ENCODE data around the gene TSLP.

Gene TSLP

DNA sequence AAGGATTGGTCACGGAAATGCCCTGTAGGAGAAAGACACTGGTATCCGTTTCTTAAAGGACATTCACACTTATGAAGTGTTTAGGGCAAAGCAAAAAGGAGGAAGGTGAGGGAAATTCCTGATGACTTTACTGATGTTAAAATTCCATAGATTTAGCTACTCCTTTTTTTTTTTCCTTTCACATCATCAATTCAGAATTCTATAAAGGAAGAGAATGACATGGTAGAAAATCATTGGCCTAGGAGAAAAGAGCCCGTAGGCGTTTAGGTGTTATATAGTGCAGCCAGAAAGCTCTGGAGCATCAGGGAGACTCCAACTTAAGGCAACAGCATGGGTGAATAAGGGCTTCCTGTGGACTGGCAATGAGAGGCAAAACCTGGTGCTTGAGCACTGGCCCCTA is at the start of gene TSLP:
Gene TSLP (plus strand): TSS at position 301 of the 400 bp plus-strand sequence. CDS start 178 bp downstream, outside the sequence.
- no peak within 1 kb of the TSS for H3K27ac Mint-ChIP-seq

DNA sequence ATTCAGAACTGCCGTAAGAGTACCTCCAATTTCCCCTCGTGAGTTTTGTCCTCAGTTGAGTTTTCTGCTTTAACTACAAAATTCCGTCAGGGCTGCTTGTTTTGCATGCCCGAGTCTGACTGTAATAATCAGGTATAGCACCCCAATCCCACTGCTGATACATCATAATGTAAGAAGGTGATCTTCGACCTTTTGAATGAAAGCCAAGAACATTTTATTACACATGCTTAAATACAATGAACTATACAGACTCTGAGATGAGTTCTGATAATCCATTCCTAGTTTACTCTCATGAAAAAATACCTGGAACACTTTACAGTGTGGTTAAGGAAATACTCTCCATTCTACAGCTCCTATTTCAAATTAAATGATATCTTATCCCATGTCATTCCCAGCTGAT is 49.2 kb upstream of the TSLP start:
- Mint-ChIP-seq H3K27me3 (peaks cover 5% of the 10 kb centered on the region), H3K4me1 (ENCODE audit: low read depth) (no peaks in the 10 kb centered on the region), H3K27ac (no peak overlapping the region), H3K9me3 (no peaks in the 10 kb centered on the region), H3K4me3 (no peak overlapping the region), H3K36me3 (ENCODE audit: low read depth) (no peaks in the 10 kb centered on the region)

More for the DNA sequence above, at the start of gene TSLP:
- no peaks in the 10 kb centered on the region for H3K9me3 Mint-ChIP-seq
- no peaks in the 10 kb centered on the region for H3K36me3 Mint-ChIP-seq (ENCODE audit: low read depth)
- peak within 1 kb of the TSS; percentile 93 for H3K4me3 Mint-ChIP-seq
- H3K27me3 Mint-ChIP-seq, result peaks cover 85% of the 10 kb centered on the region
- H3K4me1 Mint-ChIP-seq (ENCODE audit: low read depth), result peaks cover 38% of the 10 kb centered on the region

DNA sequence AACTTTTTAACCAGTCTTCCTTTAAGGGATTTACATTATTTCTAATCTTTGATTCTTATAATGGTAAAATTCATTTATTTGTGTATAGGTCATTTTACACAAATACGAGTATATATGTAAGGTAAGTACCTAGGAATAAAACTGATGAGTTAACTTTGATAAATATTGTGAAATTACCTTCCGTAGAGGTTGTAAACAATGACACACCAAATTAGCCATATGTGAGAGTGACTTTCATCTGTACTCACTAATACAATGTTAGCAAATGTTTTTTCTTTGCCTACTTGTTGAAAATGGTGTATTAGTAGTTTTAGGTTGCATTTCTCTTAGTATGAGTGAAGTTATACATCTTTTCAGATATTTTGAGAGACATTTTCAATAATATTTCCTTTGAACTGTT is 42.6 kb upstream of the TSLP start:
- peaks cover 15% of the 10 kb centered on the region for H3K27me3 Mint-ChIP-seq

DNA sequence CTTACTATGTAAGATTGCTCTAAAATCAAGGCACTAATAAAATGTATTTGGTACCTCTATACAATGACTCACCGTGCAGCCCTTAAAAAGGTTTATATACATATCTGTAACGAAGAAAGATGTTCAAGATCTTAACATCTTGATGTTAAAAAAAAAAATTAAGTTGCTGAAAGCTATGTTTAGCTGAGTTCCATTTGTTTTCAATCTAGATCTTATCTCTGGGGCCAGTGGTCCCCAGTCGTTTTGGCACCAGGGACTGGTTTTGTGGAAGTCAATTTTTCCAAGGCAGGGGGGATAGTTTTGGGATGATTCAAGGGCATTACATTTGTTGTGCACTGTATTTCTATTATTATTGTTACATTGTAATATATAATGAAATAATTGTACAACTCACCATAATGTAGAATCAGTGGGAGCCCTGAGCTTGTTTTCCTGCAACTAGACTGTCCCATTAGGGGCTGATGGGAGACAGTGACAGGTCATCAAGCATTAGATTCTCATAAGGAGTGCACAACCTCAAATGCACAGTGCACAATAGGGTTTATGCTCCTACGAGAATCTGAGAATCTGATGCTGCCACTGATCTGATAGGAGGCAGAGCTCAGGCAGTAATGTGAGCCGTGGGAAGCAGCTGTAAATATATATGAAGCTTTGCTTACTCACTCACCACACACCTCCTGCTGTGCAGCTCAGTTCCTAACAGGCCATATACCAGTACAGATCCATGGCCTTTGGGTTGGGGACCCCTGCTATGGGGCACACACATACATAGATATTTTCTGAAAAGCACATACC is 27.6 kb upstream of the TSLP start:
- Mint-ChIP-seq H3K4me3 (no peak overlapping the region), H3K27me3 (peaks cover 12% of the 10 kb centered on the region), H3K27ac (no peak overlapping the region), H3K36me3 (ENCODE audit: low read depth) (no peaks in the 10 kb centered on the region), H3K4me1 (ENCODE audit: low read depth) (no peaks in the 10 kb centered on the region), H3K9me3 (no peaks in the 10 kb centered on the region)

More for the DNA sequence above, 42.6 kb upstream of the TSLP start:
- no peaks in the 10 kb centered on the region for H3K9me3 Mint-ChIP-seq
- H3K36me3 Mint-ChIP-seq (ENCODE audit: low read depth), result no peaks in the 10 kb centered on the region
- H3K4me1 Mint-ChIP-seq (ENCODE audit: low read depth), result no peaks in the 10 kb centered on the region
- H3K4me3 Mint-ChIP-seq, result no peak overlapping the region
- H3K27ac Mint-ChIP-seq, result no peak overlapping the region

- H3K4me3 Mint-ChIP-seq, result no peak overlapping the region
- no peaks in the 10 kb centered on the region for H3K9me3 Mint-ChIP-seq
- no peaks in the 10 kb centered on the region for H3K36me3 Mint-ChIP-seq (ENCODE audit: low read depth)
- peaks cover 53% of the 10 kb centered on the region for H3K27me3 Mint-ChIP-seq
- no peaks in the 10 kb centered on the region for H3K4me1 Mint-ChIP-seq (ENCODE audit: low read depth)
- H3K27ac Mint-ChIP-seq, result no peak overlapping the region
Observed at GRCh38 chr5:111058064-111058463, 13.4 kb upstream of the TSLP start.

- Mint-ChIP-seq H3K4me1 (ENCODE audit: low read depth) (no peaks in the 10 kb centered on the region), H3K36me3 (ENCODE audit: low read depth) (no peaks in the 10 kb centered on the region), H3K27ac (no peak overlapping the region), H3K27me3 (peaks cover 46% of the 10 kb centered on the region), H3K9me3 (no peaks in the 10 kb centered on the region), H3K4me3 (no peak overlapping the region)
Observed at GRCh38 chr5:111060169-111060568, 11.3 kb upstream of the TSLP start.

GRCh38 chr5:111061618-111062017 is 9.9 kb upstream of the TSLP start:
- no peaks in the 10 kb centered on the region for H3K36me3 Mint-ChIP-seq (ENCODE audit: low read depth)
- no peak overlapping the region for H3K4me3 Mint-ChIP-seq
- H3K27ac Mint-ChIP-seq, result no peak overlapping the region
- H3K9me3 Mint-ChIP-seq, result no peaks in the 10 kb centered on the region
- H3K4me1 Mint-ChIP-seq (ENCODE audit: low read depth), result no peaks in the 10 kb centered on the region
- H3K27me3 Mint-ChIP-seq, result peaks cover 46% of the 10 kb centered on the region

DNA sequence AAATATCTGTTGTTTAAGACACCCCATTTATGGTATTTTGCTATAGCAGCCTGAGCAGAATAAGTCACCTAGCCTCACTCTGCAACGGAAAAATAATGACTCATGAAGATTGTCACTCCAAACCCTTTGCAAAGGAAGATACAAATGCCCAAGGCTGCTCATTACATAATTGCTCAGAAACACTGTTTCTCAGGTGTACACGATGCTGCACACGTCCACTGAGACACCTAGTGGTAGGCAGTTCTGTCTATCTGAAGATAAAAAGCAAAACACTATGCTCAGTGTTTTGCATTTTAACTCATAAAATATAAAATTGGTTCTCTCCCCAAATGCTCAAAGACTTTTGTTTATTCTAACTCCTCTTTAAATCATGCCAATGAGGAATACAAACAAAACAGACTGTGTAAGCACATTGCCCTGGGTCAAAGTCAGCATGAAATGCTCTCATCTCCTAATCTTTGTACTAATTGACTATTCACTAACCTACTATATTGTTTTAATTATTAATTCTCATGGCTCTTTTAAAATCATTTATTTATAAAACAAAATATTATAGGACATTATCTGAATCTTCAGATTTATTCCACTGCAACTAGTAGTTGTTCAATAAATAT is 7.7 kb upstream of the TSLP start:
- peaks cover 49% of the 10 kb centered on the region for H3K27me3 Mint-ChIP-seq

GRCh38 chr5:111066261-111066938 is 5.1 kb upstream of the TSLP start:
- Mint-ChIP-seq H3K36me3 (ENCODE audit: low read depth) (no peaks in the 10 kb centered on the region), H3K4me1 (ENCODE audit: low read depth) (peaks cover 10% of the 10 kb centered on the region), H3K4me3 (no peak overlapping the region), H3K27me3 (peaks cover 64% of the 10 kb centered on the region), H3K27ac (no peak overlapping the region), H3K9me3 (no peaks in the 10 kb centered on the region)

More for the DNA sequence above, 7.7 kb upstream of the TSLP start:
- H3K27ac Mint-ChIP-seq, result no peak overlapping the region
- no peaks in the 10 kb centered on the region for H3K4me1 Mint-ChIP-seq (ENCODE audit: low read depth)
- H3K4me3 Mint-ChIP-seq, result no peak overlapping the region
- no peaks in the 10 kb centered on the region for H3K36me3 Mint-ChIP-seq (ENCODE audit: low read depth)
- H3K9me3 Mint-ChIP-seq, result no peaks in the 10 kb centered on the region

- H3K27me3 Mint-ChIP-seq, result peaks cover 81% of the 10 kb centered on the region
Observed at GRCh38 chr5:111068213-111068612, 3.3 kb upstream of the TSLP start.

GRCh38 chr5:111069839-111070238 is 1.7 kb upstream of the TSLP start:
- Mint-ChIP-seq H3K4me3 (no peak overlapping the region), H3K9me3 (no peaks in the 10 kb centered on the region), H3K4me1 (ENCODE audit: low read depth) (peaks cover 30% of the 10 kb centered on the region), H3K27me3 (peaks cover 87% of the 10 kb centered on the region), H3K36me3 (ENCODE audit: low read depth) (no peaks in the 10 kb centered on the region), H3K27ac (no peak overlapping the region)

More at GRCh38 chr5:111068213-111068612, 3.3 kb upstream of the TSLP start:
- H3K9me3 Mint-ChIP-seq, result no peaks in the 10 kb centered on the region
- H3K4me3 Mint-ChIP-seq, result no peak overlapping the region
- peaks cover 18% of the 10 kb centered on the region for H3K4me1 Mint-ChIP-seq (ENCODE audit: low read depth)
- no peaks in the 10 kb centered on the region for H3K36me3 Mint-ChIP-seq (ENCODE audit: low read depth)
- H3K27ac Mint-ChIP-seq, result no peak overlapping the region

GRCh38 chr5:111070272-111071134 is 1.0 kb upstream of the TSLP start:
- H3K4me3 Mint-ChIP-seq, result peak overlapping the region; percentile 58
- H3K9me3 Mint-ChIP-seq, result no peaks in the 10 kb centered on the region
- peaks cover 35% of the 10 kb centered on the region for H3K4me1 Mint-ChIP-seq (ENCODE audit: low read depth)
- H3K27me3 Mint-ChIP-seq, result peaks cover 91% of the 10 kb centered on the region
- H3K36me3 Mint-ChIP-seq (ENCODE audit: low read depth), result no peaks in the 10 kb centered on the region
- no peak overlapping the region for H3K27ac Mint-ChIP-seq

DNA sequence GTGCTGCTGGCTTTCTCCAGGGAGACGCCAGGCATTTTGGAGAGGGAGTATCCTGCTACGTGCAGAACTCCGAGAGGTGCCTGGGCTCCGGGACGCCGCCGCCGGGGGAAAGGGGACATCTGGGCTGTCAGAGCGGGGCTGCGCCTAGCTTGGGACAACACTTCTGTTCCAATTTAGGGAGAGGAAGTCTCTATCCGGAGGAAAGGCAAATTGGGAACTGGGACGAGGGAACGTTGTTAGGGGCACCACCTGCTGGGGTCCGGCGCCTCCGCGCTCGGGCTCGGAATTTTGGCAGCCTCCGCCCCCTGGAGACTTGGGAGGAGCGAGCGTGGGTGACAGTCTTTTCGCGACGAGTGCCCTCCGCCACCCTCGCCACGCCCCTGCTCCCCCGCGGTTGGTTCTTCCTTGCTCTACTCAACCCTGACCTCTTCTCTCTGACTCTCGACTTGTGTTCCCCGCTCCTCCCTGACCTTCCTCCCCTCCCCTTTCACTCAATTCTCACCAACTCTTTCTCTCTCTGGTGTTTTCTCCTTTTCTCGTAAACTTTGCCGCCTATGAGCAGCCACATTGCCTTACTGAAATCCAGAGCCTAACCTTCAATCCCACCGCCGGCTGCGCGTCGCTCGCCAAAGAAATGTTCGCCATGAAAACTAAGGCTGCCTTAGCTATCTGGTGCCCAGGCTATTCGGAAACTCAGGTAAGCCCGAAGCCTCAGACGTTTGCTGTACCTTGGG is 1.6 kb downstream of the TSLP start:
- Mint-ChIP-seq H3K36me3 (ENCODE audit: low read depth) (no peaks in the 10 kb centered on the region), H3K4me1 (ENCODE audit: low read depth) (peaks cover 38% of the 10 kb centered on the region), H3K27me3 (peaks cover 72% of the 10 kb centered on the region), H3K27ac (peak overlapping the region; percentile 63), H3K4me3 (peak overlapping the region; percentile 93), H3K9me3 (no peaks in the 10 kb centered on the region)

GRCh38 chr5:111074244-111074643 is 2.7 kb downstream of the TSLP start:
- Mint-ChIP-seq H3K9me3 (no peaks in the 10 kb centered on the region), H3K4me1 (ENCODE audit: low read depth) (peaks cover 38% of the 10 kb centered on the region), H3K27me3 (peaks cover 68% of the 10 kb centered on the region), H3K27ac (no peak overlapping the region), H3K36me3 (ENCODE audit: low read depth) (no peaks in the 10 kb centered on the region), H3K4me3 (peak overlapping the region; percentile 93)

Data from stimulated activated naive CD8-positive, alpha-beta T cell treated with anti-CD3 and anti-CD28 coated beads, Interleukin-15, Interleukin-2, amounts not matched to agents 100 ng/mL and 50 ng/mL, for 24 hours (primary cell).